Right ventricle myocardium superior (tissue), 1 donor: ENCODE results near the gene SIGMAR1. TPM values are rescaled to one million over a fixed set of nuclear protein-coding genes. Genes with fewer than 3 reads are reported as not detected.

Experiments
- ATAC-seq: fragments of 200-7000 bp; cut with Tn5 transposase; one replicate; pipeline ENCODE4 v1.9.1; 2020; ENCODE audit warnings: mild to moderate bottlenecking; ENCODE audit not compliant: poor library complexity
- DNase-seq: peaks from one replicate; pipeline ENCODE4 v3.0.0-alpha.2; 2020
- intact Hi-C: fragments of 100-400 bp; cut with DNase I; formaldehyde crosslinking; loops from one replicate; pipeline ENCODE4 v1.11.2; 2022
- total RNA-seq: library from RNA; stranded (reverse); fragmentation: NEBNext Ultra II Directional; extraction: Animal tissue kit (Norgen Biotek cat#: 25700); gene quantifications from one replicate; pipeline ENCODE4 v1.2.1, GENCODE V29; 2021
- donor health status: DM: no; HTN: yes; CAD: no; lungs with severe emphysema.

The SIGMAR1 gene
- total RNA-seq, 1 donor from 2014 or later: 22.2 TPM

GRCh38 chr9:34635556-34635955 lies 2.0 kb downstream of the SIGMAR1 start:
- intact Hi-C loops: no loop called here
- ATAC-seq (no peak), DNase-seq (no peak)

DNA sequence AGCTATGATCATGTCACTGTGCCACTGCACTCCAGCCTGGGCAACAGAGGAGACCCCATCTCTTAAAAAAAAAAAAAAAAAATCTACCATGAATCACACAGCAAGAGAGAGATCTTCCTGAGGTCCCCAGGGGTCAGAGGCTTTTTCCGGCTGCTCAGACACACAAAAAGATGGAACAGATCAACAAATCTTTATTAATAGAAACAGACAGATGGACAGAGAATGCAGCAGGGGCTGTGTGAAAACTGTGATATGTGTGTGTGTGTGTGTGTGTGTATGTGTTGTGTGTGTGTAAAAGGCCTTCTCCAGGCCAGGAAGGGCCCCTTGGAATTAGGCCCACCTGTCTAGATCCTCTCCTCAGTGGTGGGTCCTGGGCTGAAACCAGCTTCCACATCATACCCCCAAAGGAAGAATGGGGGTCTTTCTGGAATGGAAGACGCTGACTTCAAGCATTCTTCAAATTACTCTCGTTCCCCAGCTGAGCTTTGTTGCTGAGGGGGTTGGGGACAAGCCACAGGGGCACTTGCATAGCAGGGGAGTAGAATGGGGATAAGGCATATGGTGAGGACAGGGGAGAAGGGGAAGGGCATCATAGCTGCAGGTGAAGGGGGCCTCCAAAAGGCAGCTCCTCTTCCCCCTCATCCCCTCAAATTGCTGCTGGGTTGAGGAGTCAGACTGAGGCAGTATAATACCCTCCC lies 2.9 kb downstream of the SIGMAR1 start:
- ATAC-seq (no peak), DNase-seq (no peak)
- intact Hi-C loops: no loop called here

DNA sequence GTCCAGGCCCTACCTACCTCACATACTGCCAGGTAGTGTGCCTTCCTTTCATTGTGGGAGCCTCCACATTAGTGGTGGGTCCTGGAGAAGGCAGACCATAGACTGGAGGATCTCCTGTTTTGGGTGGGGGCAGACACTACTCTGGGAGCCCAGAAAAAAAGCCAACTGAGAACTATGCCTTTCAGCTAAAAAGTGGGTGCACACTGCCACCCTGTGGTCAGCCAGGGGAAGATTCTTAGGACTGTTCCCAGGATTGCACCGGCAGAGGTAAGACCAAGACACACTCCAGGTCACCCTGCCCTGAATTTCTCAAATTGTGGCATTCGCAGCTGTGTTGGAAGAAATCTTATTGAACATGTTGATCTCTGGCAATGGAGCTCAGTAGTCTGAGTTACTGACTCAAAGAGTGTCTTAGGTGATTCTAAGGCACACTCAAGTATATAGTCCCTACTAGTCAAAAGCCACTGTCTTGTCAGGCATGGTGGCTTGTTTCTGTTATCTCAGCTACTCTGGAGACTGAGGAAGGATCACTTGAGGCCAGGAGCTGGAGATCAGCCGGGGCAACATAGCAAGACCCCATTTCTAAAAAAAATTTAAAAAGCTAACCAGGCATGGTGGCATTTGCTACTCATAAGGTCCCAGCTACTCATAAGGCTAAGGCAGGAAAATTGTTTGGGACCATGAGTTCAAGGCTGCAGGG lies 3.6 kb downstream of the SIGMAR1 start:
- ATAC-seq: peak; percentile 30
- DNase-seq: peak; percentile 61
- intact Hi-C loops: no loop called here

DNA sequence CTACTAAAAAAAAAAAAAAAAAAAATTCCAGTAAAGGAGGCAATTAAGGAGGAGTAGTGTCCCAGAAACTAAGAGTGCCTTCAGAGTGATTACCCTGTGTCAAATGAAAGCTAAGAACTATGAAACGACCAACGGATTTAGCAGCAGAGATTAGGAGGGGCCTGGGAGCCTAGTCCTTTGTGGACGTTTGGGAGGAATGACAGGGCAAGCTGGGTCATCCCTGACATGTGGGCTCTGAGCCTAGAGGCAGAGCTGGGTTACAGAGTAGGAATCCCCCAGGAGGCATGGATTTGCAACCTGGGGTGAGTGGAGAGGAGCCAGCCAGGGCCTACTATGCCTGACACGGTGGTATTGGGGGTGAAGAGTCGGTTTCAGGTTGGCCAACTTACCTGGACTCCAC lies 4.4 kb downstream of the SIGMAR1 start:
- DNase-seq (no peak), ATAC-seq (no peak)
- intact Hi-C loops: no loop called here

DNA sequence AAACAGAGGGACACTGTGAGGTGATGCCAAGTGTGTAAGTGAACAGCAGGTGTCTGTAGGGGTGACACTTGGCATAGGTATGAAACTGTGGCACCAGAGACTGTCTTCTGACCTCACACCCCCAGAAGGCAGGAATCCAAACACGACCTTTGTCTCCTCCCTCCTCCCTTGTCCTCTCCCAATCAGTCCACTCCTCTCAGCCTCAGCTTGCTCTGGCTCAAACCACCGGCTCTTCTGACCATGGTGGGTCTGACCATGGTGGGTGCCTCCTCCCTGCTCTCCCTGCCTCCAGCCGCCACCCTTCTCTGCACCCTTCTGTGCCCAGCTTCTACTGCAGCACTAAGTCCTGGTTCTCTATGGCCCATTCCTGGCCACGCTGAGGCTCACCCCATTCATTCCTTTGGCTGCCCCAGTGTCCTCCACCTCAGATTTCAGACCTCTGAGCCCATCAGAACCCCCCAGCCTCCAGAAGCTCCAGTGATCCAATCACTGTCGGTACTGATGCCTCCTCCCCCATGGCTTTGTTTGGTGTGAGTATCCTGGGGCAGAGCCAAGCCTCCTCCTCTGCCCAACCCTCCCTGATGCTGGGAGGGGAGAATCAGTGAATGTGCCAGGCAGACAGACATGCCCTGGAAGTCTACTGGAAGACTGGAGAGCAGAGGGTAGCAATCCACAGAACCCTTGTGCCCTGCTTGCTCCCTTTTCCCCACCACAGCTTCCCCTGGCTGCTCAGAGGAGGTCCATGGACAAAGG lies 7.0 kb downstream of the SIGMAR1 start:
- DNase-seq: no peak
- intact Hi-C loops: no loop called here
- ATAC-seq: no peak

DNA sequence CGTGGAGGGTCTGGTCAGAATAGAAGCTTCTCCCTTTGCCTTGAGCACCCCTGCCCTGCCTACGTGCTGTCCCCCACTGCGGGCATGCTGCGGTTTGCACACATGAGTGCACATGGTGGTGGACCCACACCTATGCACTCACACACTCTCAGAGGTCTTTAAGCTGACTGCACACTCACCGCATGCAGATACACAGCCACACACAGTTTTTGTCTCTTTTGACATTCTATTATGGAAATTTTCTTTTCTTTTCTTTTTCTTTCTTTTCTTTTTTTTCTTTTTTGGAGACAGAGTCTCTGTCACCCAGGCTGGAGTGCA lies 8.1 kb downstream of the SIGMAR1 start:
- intact Hi-C loops: no loop called here
- DNase-seq (no peak), ATAC-seq (no peak)

DNA sequence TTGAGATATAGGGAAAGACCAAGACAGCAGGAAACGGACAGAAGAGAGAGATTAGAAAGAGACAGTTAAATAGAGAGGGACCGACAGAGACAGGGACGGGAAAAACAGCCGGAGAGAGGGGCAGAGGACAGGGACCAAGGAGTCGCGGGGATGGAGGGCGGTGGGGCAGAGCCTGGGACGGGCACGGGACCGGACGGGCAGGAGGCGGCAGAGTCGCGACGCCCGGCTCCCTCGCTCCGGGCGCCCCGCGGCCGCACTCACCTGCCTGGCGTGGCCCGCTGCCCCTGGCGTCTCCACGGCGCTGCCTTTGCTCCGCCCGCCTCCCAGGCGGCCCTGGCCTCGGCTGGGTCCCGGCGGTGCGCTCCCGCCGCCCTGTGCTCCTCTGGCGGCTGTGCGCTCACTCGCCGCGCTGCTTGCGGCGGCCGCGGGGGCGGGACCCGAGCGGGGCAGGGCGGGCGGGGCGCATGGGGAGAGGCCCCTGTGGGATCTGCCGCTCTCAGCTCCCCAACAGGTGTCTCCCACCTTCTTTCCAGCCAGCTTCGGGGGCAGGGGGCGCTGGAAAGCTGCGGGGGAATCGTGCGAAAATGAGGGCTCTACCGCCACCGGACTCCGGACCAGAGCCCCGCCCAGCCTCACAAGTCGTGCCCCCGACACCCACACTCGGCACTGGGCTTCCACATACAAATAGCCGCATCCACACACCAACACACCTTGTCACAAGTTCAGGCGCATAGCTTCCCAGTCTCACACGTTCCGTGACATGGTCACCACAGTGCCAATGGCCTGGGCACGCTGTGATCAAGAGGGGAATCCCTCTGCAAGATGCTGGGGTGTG lies 8.7 kb downstream of the SIGMAR1 start, which contains the start of gene ARID3C:
Gene ARID3C, minus strand, starts transcription at position 411 of the 835 bp plus-strand sequence. CDS start 1,052 bp downstream, outside the sequence.
- ATAC-seq (peak; percentile 80), DNase-seq (no peak)
- intact Hi-C loops: no loop called here

GRCh38 chr9:34627716-34628655 lies 9.6 kb downstream of the SIGMAR1 start:
- no peak for ATAC-seq
- intact Hi-C loops: no loop called here
- no peak for DNase-seq

GRCh38 chr9:34625186-34625486 lies 12.5 kb downstream of the SIGMAR1 start:
- intact Hi-C loops: no loop called here
- ATAC-seq (no peak), DNase-seq (no peak)

DNA sequence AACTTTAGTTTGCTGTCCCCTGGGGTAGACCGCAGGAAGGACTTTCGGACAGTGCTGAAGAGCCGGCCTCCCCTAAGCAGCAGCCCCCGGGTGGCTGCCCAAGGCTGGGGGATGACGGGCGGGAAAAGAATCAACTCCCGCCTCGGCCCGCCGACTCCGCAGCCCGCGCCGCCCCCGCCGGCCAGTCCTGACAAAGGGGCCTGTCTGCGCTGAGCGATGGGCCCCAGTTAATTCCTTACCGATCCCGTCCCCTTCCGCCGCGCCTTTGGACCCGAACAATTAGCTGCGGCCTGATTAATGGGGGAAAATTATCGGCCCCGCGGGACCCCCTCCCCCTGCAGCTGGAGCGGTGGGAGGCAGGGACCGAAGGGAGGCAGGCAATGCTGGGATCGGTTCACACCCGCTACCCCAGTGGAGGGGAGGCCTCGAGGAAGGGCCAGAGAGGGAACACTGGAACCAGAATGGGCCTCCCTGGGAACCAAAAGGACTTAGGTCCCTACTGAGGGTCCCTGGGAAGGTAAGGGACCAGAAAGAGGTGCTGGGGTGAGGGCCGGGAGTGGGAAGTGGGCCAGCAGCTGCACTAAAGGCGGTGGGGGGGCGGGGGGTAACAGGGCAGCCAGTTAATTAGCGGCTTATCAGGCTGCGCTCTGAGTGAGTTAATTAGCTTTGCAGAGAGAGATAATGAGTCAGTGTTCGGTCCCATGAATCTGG lies 13.0 kb downstream of the SIGMAR1 start:
- ATAC-seq: no peak
- intact Hi-C loops: no loop called here
- no peak for DNase-seq

DNA sequence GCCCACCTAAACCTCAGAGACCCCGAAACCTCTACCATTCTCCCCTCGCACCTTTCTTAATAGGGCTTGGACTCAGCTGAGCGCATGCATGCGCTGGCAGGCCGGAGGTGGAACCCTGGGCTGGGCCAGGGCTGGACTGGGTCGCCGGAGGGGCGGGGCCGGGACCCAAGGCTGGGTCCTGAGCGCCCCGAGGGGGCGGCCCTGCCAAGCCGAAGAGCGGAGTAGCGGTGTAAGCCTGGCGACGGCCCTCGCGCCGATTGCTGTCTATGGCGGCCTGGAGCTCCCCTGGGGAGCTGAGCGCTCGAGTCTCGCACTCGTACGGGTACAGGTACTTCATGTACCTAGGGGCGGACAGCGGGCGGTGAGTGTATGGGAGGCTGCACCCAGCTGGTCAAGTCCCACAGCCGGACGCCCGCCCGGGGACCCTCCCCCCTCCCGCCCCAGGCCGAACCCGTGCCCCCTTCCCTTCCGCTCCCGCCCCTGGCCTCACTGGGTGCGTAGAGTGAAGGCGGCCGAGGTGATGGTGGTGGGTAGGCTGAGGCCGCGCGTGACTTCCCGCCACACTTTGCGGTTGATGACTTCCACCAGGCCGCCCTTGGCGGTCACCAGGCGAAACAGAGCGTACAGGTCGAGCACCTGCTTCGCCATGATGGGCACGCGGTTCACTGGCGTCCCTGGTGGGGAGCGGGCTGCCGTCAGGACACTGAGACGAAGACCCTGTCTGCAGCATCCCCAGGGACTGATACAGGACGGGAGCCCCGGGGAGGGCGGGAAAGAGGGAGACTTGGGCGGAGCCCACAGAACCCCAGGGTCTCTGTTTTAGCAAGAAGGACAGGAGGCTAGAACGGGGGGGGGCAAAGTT lies 14.0 kb downstream of the SIGMAR1 start:
- intact Hi-C loops: no loop called here
- DNase-seq: no peak
- ATAC-seq: no peak

DNA sequence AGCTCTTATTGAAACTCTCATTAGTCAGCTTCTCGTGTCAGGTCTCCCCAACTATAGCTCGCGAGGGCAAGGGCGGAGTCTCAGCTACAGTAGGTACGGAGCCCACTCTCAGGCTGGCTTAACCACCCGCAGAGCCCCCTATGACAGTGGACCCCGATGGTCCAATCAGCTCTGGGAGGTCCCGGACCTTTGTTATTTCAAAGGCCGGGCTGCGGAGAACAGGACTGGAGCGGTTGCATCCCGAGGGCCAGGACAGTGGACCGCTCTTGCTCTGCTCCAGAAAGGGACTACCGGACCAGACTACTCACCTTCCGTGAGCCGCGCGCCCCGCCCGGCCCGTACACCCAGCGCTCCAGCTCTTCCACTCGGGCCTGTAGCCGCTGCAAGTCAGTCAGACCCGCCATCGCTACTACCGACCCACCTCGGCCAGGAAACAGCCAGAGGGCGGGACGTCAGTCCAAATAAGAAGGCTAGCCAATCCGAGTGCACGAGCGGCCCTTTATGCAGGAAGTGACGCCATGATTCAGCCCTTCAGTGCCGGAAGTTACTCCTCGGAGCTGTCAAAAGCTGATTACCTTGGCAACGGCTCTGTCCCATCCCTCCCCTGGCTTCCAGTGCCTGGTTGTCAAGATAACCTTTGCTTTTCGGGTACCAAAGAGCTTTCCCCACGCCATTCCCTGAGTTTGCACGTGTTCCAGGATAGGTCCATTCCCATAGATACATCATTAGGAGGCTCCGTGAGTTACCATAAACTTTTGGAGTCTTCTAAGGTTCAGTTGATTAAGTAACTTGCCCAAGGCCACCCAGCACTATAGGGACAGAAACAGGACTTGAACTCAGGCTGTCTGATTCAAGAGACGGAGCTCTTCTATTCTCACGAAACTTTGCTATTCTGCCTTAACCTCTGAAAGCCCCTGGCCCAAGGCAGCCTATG lies 17.3 kb downstream of the SIGMAR1 start, which contains the start of gene DCTN3:
Gene DCTN3, minus strand, starts transcription at position 435 of the 934 bp plus-strand sequence. Its CDS starts 31 bp downstream, at position 404.
- intact Hi-C loops: no loop called here
- ATAC-seq (peak; percentile 100), DNase-seq (peak; percentile 96)

- DNase-seq: no peak
- intact Hi-C loops: loop anchor here (10.0 kb wide), 1 partner anchor 90 kb away; no protein-coding TSS in a partner anchor
- no peak for ATAC-seq
Observed at GRCh38 chr9:34615132-34615531, 22.5 kb downstream of the SIGMAR1 start.

DNA sequence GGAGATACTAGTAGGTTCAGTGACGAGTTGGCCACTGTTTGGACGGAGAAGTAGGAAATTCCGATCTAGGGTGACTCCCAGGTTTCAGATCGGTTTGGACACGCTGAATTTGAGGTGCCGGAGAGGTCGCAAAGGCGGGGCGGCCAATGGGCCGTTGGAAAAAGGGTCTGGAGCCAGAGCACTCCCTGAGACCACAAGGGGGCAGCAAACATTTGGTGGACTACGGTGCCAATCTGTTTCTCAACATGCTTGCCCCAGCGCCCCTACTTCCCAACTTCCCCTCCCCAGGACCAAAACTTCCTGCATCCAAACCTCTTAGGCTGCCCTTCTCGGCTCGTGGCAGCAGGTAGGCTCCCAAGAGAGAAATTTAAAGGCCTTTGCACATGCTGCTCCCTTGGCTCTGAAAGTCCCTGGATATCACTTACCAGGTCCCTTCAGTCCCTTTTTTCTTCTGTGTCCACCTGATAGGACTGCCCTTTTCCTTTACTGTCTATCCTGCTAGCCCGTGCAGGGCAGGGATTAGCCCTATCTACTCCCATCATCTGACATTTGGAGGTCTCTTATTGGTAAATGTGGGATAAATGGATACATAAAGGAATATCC lies 24.7 kb downstream of the SIGMAR1 start:
- ATAC-seq: peak; percentile 75
- peak; percentile 82 for DNase-seq
- intact Hi-C loops: loop anchor here (10.0 kb wide), 1 partner anchor 92 kb away; no protein-coding TSS in a partner anchor
